Activated CD4-positive, alpha-beta T cell treated with anti-CD3 and anti-CD28 coated beads for 36 hours (primary cell): ENCODE results near the gene NOX1. TPM values are rescaled to one million over a fixed set of nuclear protein-coding genes. Genes with fewer than 3 reads are reported as not detected.
"Not testable (repeated sequence)": the region's sequence is repeated elsewhere in the genome, so short reads cannot be mapped to it uniquely, and the experiment has no call there.

Experiments
- ATAC-seq: fragments of 200-7000 bp; cut with Tn5 transposase; one replicate; pipeline ENCODE4 v1.10.0; 2021; ENCODE audit warnings: mild to moderate bottlenecking, moderate library complexity
- CTCF ChIA-PET: fragments of 350-600 bp; sonication (Branson Sonifier 250); formaldehyde crosslinking; loops from one replicate; lab custom pipeline; 2021; ENCODE audit warnings: antibody characterized with exemption; lab: Charles Lee
- POLR2A ChIA-PET: fragments of 350-600 bp; sonication (Branson Sonifier 250); formaldehyde crosslinking; loops from one replicate; lab custom pipeline; 2021; ENCODE audit warnings: antibody characterized with exemption, inconsistent platforms; lab: Charles Lee
- DNase-seq: peaks from one replicate; pipeline ENCODE4 v3.0.0-alpha.2; 2020
- H3K27ac Mint-ChIP-seq: one replicate; pipeline ENCODE4 v1.8.0; 2021; ENCODE audit warnings: mixed read lengths
- H3K27me3 Mint-ChIP-seq: one replicate; pipeline ENCODE4 v1.8.0; 2021; ENCODE audit warnings: mixed read lengths
- H3K36me3 Mint-ChIP-seq: one replicate; pipeline ENCODE4 v1.8.0; 2021; ENCODE audit warnings: low read depth, mixed read lengths
- H3K4me1 Mint-ChIP-seq: one replicate; pipeline ENCODE4 v1.8.0; 2021; ENCODE audit warnings: mixed read lengths
- H3K4me3 Mint-ChIP-seq: one replicate; pipeline ENCODE4 v1.8.0; 2021; ENCODE audit warnings: mild to moderate bottlenecking, moderate library complexity, mixed read lengths
- H3K9me3 Mint-ChIP-seq: one replicate; pipeline ENCODE4 v1.8.0; 2021; ENCODE audit warnings: low read depth, mixed read lengths
- intact Hi-C, 2 experiments: fragments of 100-400 bp; cut with DNase I in 1 of 2; cut with micrococcal nuclease in 1 of 2; formaldehyde crosslinking; loops; one replicate each; pipeline versions ENCODE4 v1.14.2 to v1.15.1; 2022 to 2024; cut with DNase I, micrococcal nuclease
- total RNA-seq, 2 experiments: library from RNA; stranded (reverse); gene quantifications; one replicate each; pipeline ENCODE4 v1.2.3, GENCODE V29; 2021

NOX1 gene
- total RNA-seq, 2 experiments from 2014 or later: not detected

DNA sequence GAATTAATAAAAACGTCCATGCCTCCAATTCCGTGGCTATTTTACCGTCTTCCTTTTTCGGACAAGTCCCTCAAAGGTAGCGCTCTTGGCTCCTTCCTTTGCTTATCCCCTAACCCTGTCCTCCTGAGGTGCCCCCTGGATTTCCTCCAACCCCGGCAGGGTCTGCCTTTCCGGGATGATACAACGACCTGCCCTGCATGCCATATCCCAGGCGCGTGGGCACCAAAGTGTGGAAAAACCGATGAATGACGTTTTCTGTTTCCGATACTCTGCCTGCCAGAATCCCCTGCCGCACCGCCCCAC, 54.7 kb downstream of the NOX1 start:
- H3K4me3 Mint-ChIP-seq: peak overlapping the region; percentile 93
- H3K4me1 Mint-ChIP-seq: peaks cover 8% of the 10 kb centered on the region
- ChIA-PET POLR2A (no interaction called here), CTCF (no interaction called here)
- intact Hi-C loops: no loop called here
- H3K27ac Mint-ChIP-seq: peak overlapping the region; percentile 99
- ATAC-seq (no peak), DNase-seq (no peak)
- H3K9me3 Mint-ChIP-seq: peaks cover 2% of the 10 kb centered on the region
- peaks cover 19% of the 10 kb centered on the region for H3K36me3 Mint-ChIP-seq
- peaks cover 5% of the 10 kb centered on the region for H3K27me3 Mint-ChIP-seq

DNA sequence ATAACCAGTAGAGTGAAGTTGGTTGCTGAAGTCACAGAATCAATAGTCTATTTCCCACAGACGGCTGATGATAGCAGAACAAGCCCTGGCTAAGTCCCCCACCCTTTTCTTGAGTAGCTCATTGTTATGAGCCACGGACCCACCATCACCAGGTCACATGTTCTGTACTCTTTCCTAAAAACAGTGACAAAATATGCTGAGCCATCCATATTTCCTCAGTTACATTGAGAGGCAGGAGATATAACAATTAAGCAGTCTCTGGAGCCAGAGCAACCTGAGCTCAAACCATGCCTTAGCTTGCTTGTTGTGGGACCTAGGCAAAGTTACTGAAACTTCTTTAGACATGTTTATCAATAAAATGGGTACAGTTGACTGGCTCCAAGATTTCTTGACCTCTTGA, 56.8 kb downstream of the NOX1 start:
- Mint-ChIP-seq H3K4me1 (peaks cover 8% of the 10 kb centered on the region), H3K4me3 (no peak overlapping the region), H3K9me3 (peaks cover 2% of the 10 kb centered on the region), H3K27ac (no peak overlapping the region), H3K27me3 (peaks cover 7% of the 10 kb centered on the region), H3K36me3 (peaks cover 4% of the 10 kb centered on the region)
- CTCF ChIA-PET: no interaction called here
- no peak for DNase-seq
- intact Hi-C loops: no loop called here
- POLR2A ChIA-PET: no interaction called here
- no peak for ATAC-seq

DNA sequence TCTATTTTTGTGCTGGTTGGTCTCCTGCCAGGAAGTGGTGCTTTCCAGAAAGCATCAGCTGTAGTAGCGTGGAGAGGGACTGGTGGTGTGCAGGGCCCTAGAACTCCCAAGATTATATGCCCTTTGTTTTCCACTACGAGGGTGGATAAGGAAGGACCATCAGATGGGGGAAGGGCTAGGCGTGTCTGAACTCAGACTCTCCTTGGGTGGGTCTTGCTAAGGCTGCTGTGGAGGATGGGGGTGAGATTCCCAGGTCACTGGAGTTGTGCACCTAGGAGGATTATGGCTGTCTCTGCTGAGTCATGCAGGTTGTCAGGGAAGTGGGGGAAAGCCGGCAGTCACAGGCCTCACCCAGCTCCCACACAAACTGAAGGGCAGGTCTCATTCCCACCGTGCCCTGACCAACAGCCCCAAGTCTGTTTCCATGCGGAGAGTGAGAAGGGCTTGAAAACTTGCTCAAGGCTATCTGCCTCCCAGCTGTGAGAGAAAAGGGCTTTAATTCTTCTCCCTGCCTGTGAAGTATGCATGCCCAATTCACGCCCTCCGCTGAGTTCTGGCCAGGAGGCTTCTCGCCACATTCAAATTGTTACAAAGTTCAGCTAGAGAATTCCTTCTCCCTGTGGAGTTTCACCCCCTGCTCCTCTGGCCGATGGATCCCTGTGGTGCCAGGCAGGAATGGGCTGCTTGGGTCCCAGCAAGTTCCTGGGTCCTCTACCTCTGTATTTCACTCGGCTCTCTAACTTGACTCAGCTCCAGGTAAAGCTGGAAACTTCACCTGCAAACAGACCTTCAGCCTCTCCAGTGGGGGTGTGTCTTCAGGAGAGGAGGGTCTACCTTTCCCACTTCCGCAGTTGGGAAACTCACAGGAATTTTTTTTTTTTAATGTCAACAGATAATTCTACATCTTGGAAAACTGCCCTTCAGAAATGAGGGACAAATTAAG, 61.7 kb downstream of the NOX1 start:
- DNase-seq (no peak), ATAC-seq (no peak)
- peaks cover 2% of the 10 kb centered on the region for H3K9me3 Mint-ChIP-seq
- ChIA-PET CTCF (no interaction called here), POLR2A (no interaction called here)
- intact Hi-C loops: no loop called here
- peaks cover 26% of the 10 kb centered on the region for H3K27me3 Mint-ChIP-seq
- H3K36me3 Mint-ChIP-seq: no peaks in the 10 kb centered on the region
- no peak overlapping the region for H3K4me3 Mint-ChIP-seq
- no peaks in the 10 kb centered on the region for H3K4me1 Mint-ChIP-seq
- no peak overlapping the region for H3K27ac Mint-ChIP-seq

DNA sequence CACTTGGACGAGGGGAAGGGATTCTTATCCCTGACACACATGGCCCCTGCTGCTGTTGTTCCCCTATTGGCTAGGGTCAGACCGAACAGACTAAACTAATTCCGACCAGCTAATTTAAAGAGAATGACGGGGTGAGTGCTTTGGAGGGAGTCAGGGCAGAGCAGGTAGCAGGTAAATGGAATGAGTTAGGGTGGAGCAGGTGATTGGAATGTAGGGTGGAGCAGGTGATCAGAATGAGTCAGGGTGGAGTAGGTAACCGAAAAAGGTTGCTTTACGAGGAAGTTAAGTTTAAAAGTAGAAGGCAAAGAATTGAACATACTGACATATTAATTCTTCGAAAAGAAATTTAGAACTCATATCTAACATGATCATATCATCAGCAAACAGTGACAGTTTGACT, 65.9 kb downstream of the NOX1 start:
- CTCF ChIA-PET, H3K4me3 Mint-ChIP-seq: not testable (repeated sequence)

DNA sequence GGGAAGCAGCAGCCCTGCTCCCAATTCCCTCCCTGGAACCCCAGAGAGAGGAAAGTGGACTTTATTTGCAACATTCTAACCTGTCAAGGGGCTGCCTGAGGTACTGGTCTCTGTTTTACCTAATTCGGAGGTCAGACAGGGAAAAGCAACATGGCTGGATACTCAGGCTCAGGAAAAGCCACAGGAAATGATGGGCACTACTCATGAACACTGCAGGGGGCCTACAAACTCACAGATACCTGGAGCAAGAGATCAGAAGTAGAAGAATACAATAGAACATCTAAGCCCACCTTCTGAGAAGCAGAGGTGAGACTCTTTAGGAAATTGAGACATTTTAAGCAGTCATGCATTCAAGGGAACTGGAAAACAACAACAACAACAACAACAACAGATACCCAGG, 69.4 kb downstream of the NOX1 start:
- ATAC-seq: no peak
- Mint-ChIP-seq H3K9me3 (peaks cover 4% of the 10 kb centered on the region), H3K36me3 (no peaks in the 10 kb centered on the region), H3K4me3 (no peak overlapping the region), H3K27me3 (peaks cover 18% of the 10 kb centered on the region), H3K4me1 (no peaks in the 10 kb centered on the region), H3K27ac (no peak overlapping the region)
- CTCF ChIA-PET: interaction anchor here (0.7 kb wide), 1 partner anchor 41 kb away, joined by 3 read pairs; no protein-coding TSS in a partner anchor
- intact Hi-C loops: no loop called here
- POLR2A ChIA-PET: no interaction called here
- DNase-seq: no peak

More for the DNA sequence above, 65.9 kb downstream of the NOX1 start:
- DNase-seq, H3K36me3 Mint-ChIP-seq, POLR2A ChIA-PET, H3K4me1 Mint-ChIP-seq, H3K9me3 Mint-ChIP-seq, intact Hi-C loops, ATAC-seq, H3K27ac Mint-ChIP-seq: not testable (repeated sequence)
- H3K27me3 Mint-ChIP-seq: peaks cover 25% of the 10 kb centered on the region

DNA sequence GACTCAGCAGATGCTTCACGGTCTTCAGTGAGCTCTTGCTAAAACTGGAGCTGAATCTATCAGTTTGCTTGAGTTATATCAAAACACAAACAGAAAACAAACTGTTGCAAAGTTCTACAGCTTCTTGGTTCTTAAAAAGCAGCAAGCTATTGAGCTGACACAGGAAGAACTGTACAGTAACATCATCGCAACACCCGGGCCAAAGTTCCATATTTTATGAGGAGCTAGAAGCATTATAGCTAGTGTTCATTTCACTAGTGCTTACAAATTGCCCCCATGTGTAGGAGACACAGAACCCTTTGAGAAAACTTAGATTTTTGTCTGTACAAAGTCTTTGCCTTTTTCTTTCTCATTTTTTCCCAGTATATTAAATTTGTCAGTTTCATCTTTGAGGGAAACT, 71.3 kb downstream of the NOX1 start:
- no peak for DNase-seq
- peaks cover 2% of the 10 kb centered on the region for H3K9me3 Mint-ChIP-seq
- CTCF ChIA-PET: no interaction called here
- H3K27me3 Mint-ChIP-seq: peaks cover 5% of the 10 kb centered on the region
- POLR2A ChIA-PET: no interaction called here
- ATAC-seq: no peak
- H3K27ac Mint-ChIP-seq: no peak overlapping the region
- intact Hi-C loops: no loop called here
- no peaks in the 10 kb centered on the region for H3K36me3 Mint-ChIP-seq
- no peak overlapping the region for H3K4me3 Mint-ChIP-seq
- no peaks in the 10 kb centered on the region for H3K4me1 Mint-ChIP-seq

DNA sequence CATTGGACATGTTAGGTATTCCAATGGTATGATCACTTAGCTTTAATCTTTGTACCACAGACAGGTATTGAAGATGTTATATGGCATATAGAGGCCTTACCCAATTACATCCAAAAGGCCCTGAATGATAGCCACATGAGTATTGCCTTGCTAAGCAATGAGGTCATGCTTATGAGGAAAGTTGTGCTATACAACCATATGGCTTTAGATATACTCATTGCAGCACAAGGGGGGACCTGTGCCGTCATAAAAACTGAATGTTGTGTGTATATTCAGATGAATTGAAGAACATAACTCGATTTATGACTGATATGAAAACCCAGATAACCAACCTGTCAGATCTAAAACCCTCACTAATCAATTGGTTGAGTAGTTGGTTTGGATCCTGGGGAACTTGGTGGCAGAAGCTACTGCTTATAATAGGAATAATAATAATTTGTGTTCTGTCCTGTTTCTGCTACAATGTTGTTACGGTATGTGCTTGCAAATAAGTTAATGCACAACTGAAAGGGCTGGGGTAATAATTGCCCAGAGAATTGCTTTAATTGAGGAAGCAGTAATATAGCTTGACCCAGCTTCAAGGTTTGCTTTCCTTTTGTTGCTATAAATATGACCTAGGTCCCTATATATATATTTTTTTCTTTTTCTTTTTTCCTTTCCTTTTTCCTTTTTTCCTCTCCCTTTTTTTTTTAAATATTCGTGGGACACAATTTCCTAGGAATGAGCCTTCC, 75.5 kb downstream of the NOX1 start:
- Mint-ChIP-seq H3K27ac (no peak overlapping the region), H3K4me1 (no peaks in the 10 kb centered on the region), H3K4me3 (no peak overlapping the region), H3K9me3 (no peaks in the 10 kb centered on the region), H3K27me3 (peaks cover 2% of the 10 kb centered on the region), H3K36me3 (no peaks in the 10 kb centered on the region)
- ChIA-PET POLR2A (no interaction called here), CTCF (interaction anchor here (1.1 kb wide), 1 partner anchor 11 kb away, joined by 4 read pairs; no protein-coding TSS in a partner anchor)
- ATAC-seq (no peak), DNase-seq (no peak)
- intact Hi-C loops: no loop called here

DNA sequence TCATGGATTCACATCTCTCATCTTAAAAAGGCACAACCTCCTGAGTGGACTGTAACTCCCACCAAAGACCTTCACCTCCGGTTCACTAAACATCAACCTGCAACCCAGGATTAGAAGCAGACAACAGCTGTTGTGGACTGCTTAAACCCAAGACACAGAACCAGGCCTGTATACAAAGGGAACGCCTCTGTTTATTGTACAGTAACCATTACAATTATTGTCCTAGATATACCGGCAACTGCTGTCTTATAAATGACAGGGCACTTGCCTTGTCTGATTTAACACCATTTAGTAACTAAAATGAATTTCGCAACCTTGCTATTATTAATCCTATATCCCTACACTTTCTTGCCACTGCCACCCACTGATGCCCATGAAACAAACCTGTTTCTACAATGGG, 76.8 kb downstream of the NOX1 start:
- H3K27ac Mint-ChIP-seq: no peak overlapping the region
- ChIA-PET POLR2A (no interaction called here), CTCF (no interaction called here)
- H3K36me3 Mint-ChIP-seq: no peaks in the 10 kb centered on the region
- DNase-seq: no peak
- peaks cover 2% of the 10 kb centered on the region for H3K27me3 Mint-ChIP-seq
- intact Hi-C loops: no loop called here
- no peaks in the 10 kb centered on the region for H3K4me1 Mint-ChIP-seq
- no peak overlapping the region for H3K4me3 Mint-ChIP-seq
- H3K9me3 Mint-ChIP-seq: no peaks in the 10 kb centered on the region
- ATAC-seq: no peak

DNA sequence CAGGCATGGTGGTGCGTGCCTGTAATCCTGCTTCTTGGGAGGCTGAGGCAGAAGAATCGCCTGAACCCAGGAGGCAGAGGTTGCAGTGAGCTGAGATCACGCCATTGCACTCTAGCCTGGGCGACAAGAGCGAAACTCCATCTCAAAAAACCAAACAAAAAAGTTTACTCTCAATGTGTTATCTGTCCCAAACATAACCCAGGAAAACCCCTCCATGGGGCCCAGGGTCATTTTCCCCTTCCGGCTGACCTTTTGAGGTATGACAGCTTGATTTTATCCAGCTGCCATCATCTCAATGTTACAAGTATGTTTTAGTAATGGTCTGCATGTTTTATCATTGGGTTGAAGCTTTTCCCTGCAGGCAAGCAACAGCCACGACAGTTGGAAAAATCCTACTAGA, 77.8 kb downstream of the NOX1 start:
- intact Hi-C loops, CTCF ChIA-PET, H3K36me3 Mint-ChIP-seq, H3K27me3 Mint-ChIP-seq, H3K9me3 Mint-ChIP-seq, H3K4me1 Mint-ChIP-seq, H3K4me3 Mint-ChIP-seq, H3K27ac Mint-ChIP-seq, ATAC-seq, POLR2A ChIA-PET, DNase-seq: not testable (repeated sequence)

Other genes starting within 250 kb of the NOX1 start
- gene TSPAN6, start 237.6 kb downstream of the NOX1 start, total RNA-seq: under 1 TPM; 0.41 to 0.47 TPM
- gene SRPX2, start 230.2 kb downstream of the NOX1 start, total RNA-seq: not detected
- gene SYTL4, start 142.2 kb downstream of the NOX1 start, total RNA-seq: not detected
- 10 to 100 TPM; 53.8 to 54.3 TPM for gene CSTF2, start 54.0 kb downstream of the NOX1 start, total RNA-seq
- gene XKRX, start 54.6 kb upstream of the NOX1 start, total RNA-seq: 1 to 10 TPM in 1 of 2 experiments, under 1 TPM in 1; 0.78 to 1.0 TPM
- not detected for gene ARL13A, start 95.3 kb upstream of the NOX1 start, total RNA-seq
- 10 to 100 TPM; 20.6 to 24.3 TPM for gene TRMT2B, start 177.8 kb upstream of the NOX1 start, total RNA-seq
- not detected for gene TMEM35A, start 204.5 kb upstream of the NOX1 start, total RNA-seq
- gene CENPI, start 223.8 kb upstream of the NOX1 start, total RNA-seq: 10 to 100 TPM; 19.6 to 20.6 TPM